Dendritic cell treated with granulocyte-macrophage colony-stimulating factor and Interleukin-4, amounts not matched to agents 40 ng/mL and 50 ng/mL, for 4 days (primary cell): ENCODE data around the gene IQCN.
A peak's percentile ranks its signal among the peaks of the same experiment; 100 is the strongest.

ENCODE experiments used
- H3K27ac Mint-ChIP-seq: one replicate; pipeline ENCODE4 v1.8.0; 2022; ENCODE audit warnings: mild to moderate bottlenecking, mixed read lengths
- H3K27me3 Mint-ChIP-seq: one replicate; pipeline ENCODE4 v1.8.0; 2022; ENCODE audit warnings: mild to moderate bottlenecking, mixed read lengths
- H3K36me3 Mint-ChIP-seq: one replicate; pipeline ENCODE4 v1.8.0; 2022; ENCODE audit warnings: low read depth, mixed read lengths
- H3K4me1 Mint-ChIP-seq: one replicate; pipeline ENCODE4 v1.8.0; 2022; ENCODE audit warnings: low read depth, mixed read lengths
- H3K4me3 Mint-ChIP-seq: one replicate; pipeline ENCODE4 v1.8.0; 2022; ENCODE audit warnings: mild to moderate bottlenecking, moderate library complexity, mixed read lengths
- H3K9me3 Mint-ChIP-seq: one replicate; pipeline ENCODE4 v1.8.0; 2022; ENCODE audit warnings: mixed read lengths
- intact Hi-C: fragments of 100-400 bp; cut with micrococcal nuclease; formaldehyde crosslinking; loops from one replicate; pipeline ENCODE4 v1.15.0; 2022

IQCN gene

GRCh38 chr19:18274219-18274780 lies at the start of gene IQCN:
TSS of gene IQCN (minus strand) at chr19:18274452. CDS start at chr19:18269478, 4,974 bp downstream.
- Mint-ChIP-seq H3K4me3 (peak within 1 kb of the TSS; percentile 6), H3K36me3 (peaks cover 52% of the 10 kb centered on the region), H3K27ac (peak within 1 kb of the TSS; percentile 74), H3K9me3 (no peaks in the 10 kb centered on the region), H3K4me1 (peaks cover 38% of the 10 kb centered on the region), H3K27me3 (no peaks in the 10 kb centered on the region)
- intact Hi-C loops = no loop called here

GRCh38 chr19:18322759-18323460 lies 48.7 kb upstream of the IQCN start, which contains the start of gene LSM4:
TSS of gene LSM4 (minus strand) at chr19:18323076. CDS start at chr19:18323020, 56 bp downstream.
- Mint-ChIP-seq H3K9me3 (no peaks in the 10 kb centered on the region), H3K4me1 (peaks cover 60% of the 10 kb centered on the region), H3K27me3 (no peaks in the 10 kb centered on the region), H3K27ac (peak within 1 kb of the TSS; percentile 96), H3K4me3 (peak within 1 kb of the TSS; percentile 86), H3K36me3 (peaks cover 16% of the 10 kb centered on the region)
- intact Hi-C loops = loop anchor here (1.0 to 10.0 kb wide), 2 partner anchors 44 to 118 kb away; partner anchors contain the start of gene RAB3A

GRCh38 chr19:18322318-18322758 lies 48.1 kb upstream of the IQCN start:
- intact Hi-C loops = loop anchor here (10.0 kb wide), 1 partner anchor 118 kb away; the partner anchor contains the start of gene RAB3A
- Mint-ChIP-seq H3K4me1 (peaks cover 64% of the 10 kb centered on the region), H3K4me3 (peak overlapping the region; percentile 86), H3K36me3 (peaks cover 16% of the 10 kb centered on the region), H3K9me3 (no peaks in the 10 kb centered on the region), H3K27ac (peak overlapping the region; percentile 96), H3K27me3 (no peaks in the 10 kb centered on the region)

GRCh38 chr19:18321734-18322102 lies 47.5 kb upstream of the IQCN start:
- Mint-ChIP-seq H3K4me1 (peaks cover 64% of the 10 kb centered on the region), H3K4me3 (peak overlapping the region; percentile 86), H3K27ac (peak overlapping the region; percentile 96), H3K36me3 (peaks cover 16% of the 10 kb centered on the region), H3K9me3 (no peaks in the 10 kb centered on the region), H3K27me3 (no peaks in the 10 kb centered on the region)
- intact Hi-C loops = loop anchor here (10.0 kb wide), 1 partner anchor 117 kb away; the partner anchor contains the start of gene RAB3A

GRCh38 chr19:18320865-18321733 lies 46.8 kb upstream of the IQCN start:
- Mint-ChIP-seq H3K36me3 (peaks cover 18% of the 10 kb centered on the region), H3K4me1 (peaks cover 64% of the 10 kb centered on the region), H3K27me3 (no peaks in the 10 kb centered on the region), H3K9me3 (no peaks in the 10 kb centered on the region), H3K4me3 (peak overlapping the region; percentile 86), H3K27ac (peak overlapping the region; percentile 96)
- intact Hi-C loops = loop anchor here (10.0 kb wide), 1 partner anchor 116 kb away; the partner anchor contains the start of gene RAB3A

GRCh38 chr19:18319591-18320135 lies 45.4 kb upstream of the IQCN start:
- H3K4me1 Mint-ChIP-seq = peaks cover 64% of the 10 kb centered on the region
- H3K27me3 Mint-ChIP-seq = no peaks in the 10 kb centered on the region
- H3K4me3 Mint-ChIP-seq = peak overlapping the region; percentile 57
- H3K9me3 Mint-ChIP-seq = no peaks in the 10 kb centered on the region
- intact Hi-C loops = loop anchor here (10.0 kb wide), 1 partner anchor 115 kb away; the partner anchor contains the start of gene RAB3A
- H3K27ac Mint-ChIP-seq = peak overlapping the region; percentile 96
- H3K36me3 Mint-ChIP-seq = peaks cover 33% of the 10 kb centered on the region

- H3K27me3 Mint-ChIP-seq = no peaks in the 10 kb centered on the region
- H3K36me3 Mint-ChIP-seq = peaks cover 48% of the 10 kb centered on the region
- intact Hi-C loops = loop anchor here (1.0 kb wide), 1 partner anchor 13 kb away; no protein-coding TSS in a partner anchor
- H3K27ac Mint-ChIP-seq = peak overlapping the region; percentile 96
- H3K4me3 Mint-ChIP-seq = peak overlapping the region; percentile 68
- H3K4me1 Mint-ChIP-seq = peaks cover 53% of the 10 kb centered on the region
- H3K9me3 Mint-ChIP-seq = no peaks in the 10 kb centered on the region
Observed at GRCh38 chr19:18317961-18318800, 43.9 kb upstream of the IQCN start.

- Mint-ChIP-seq H3K27me3 (no peaks in the 10 kb centered on the region), H3K4me1 (peaks cover 19% of the 10 kb centered on the region), H3K36me3 (peaks cover 80% of the 10 kb centered on the region), H3K9me3 (no peaks in the 10 kb centered on the region), H3K4me3 (no peak overlapping the region), H3K27ac (no peak overlapping the region)
- intact Hi-C loops = no loop called here
Observed at GRCh38 chr19:18313398-18313797, 39.1 kb upstream of the IQCN start.

- Mint-ChIP-seq H3K27me3 (no peaks in the 10 kb centered on the region), H3K27ac (peak overlapping the region; percentile 50), H3K4me1 (peaks cover 16% of the 10 kb centered on the region), H3K9me3 (no peaks in the 10 kb centered on the region), H3K4me3 (no peak overlapping the region), H3K36me3 (peaks cover 93% of the 10 kb centered on the region)
- intact Hi-C loops = no loop called here
Observed at GRCh38 chr19:18312092-18312534, 37.9 kb upstream of the IQCN start.

- intact Hi-C loops = no loop called here
- Mint-ChIP-seq H3K4me3 (no peak overlapping the region), H3K27ac (no peak overlapping the region), H3K4me1 (peaks cover 21% of the 10 kb centered on the region), H3K9me3 (no peaks in the 10 kb centered on the region), H3K36me3 (peaks cover 98% of the 10 kb centered on the region), H3K27me3 (no peaks in the 10 kb centered on the region)
Observed at GRCh38 chr19:18311502-18312091, 37.3 kb upstream of the IQCN start.

- Mint-ChIP-seq H3K9me3 (no peaks in the 10 kb centered on the region), H3K4me1 (peaks cover 28% of the 10 kb centered on the region), H3K27me3 (no peaks in the 10 kb centered on the region), H3K4me3 (no peak overlapping the region), H3K27ac (no peak overlapping the region), H3K36me3 (peaks cover 100% of the 10 kb centered on the region)
- intact Hi-C loops = no loop called here
Observed at GRCh38 chr19:18310966-18311365, 36.7 kb upstream of the IQCN start.

- no peak overlapping the region for H3K27ac Mint-ChIP-seq
- H3K27me3 Mint-ChIP-seq = no peaks in the 10 kb centered on the region
- H3K4me1 Mint-ChIP-seq = peaks cover 34% of the 10 kb centered on the region
- no peak overlapping the region for H3K4me3 Mint-ChIP-seq
- H3K9me3 Mint-ChIP-seq = no peaks in the 10 kb centered on the region
- intact Hi-C loops = no loop called here
- H3K36me3 Mint-ChIP-seq = peaks cover 98% of the 10 kb centered on the region
Observed at GRCh38 chr19:18310118-18310909, 36.1 kb upstream of the IQCN start.
